ENCODE data around the gene POLR1C.
"Not testable (repeated sequence)": the region's sequence is repeated elsewhere in the genome, so short reads cannot be mapped to it uniquely, and the experiment has no call there.

The POLR1C gene

GRCh38 chr6:43516697-43517504, at the start of gene POLR1C, which contains the start of gene YIPF3:
POLR1C (plus strand) TSS chr6:43517089; CDS start chr6:43517110, 21 bp downstream.
YIPF3 (minus strand) TSS chr6:43516926; CDS start chr6:43516807, 119 bp downstream.
- DNase-seq = peak; percentile 100

GRCh38 chr6:43467265-43467664, 49.6 kb upstream of the POLR1C start:
- DNase-seq = not testable (repeated sequence)

- DNase-seq = no peak
These were observed 49.1 kb upstream of the POLR1C start for GRCh38 chr6:43467752-43468151.

GRCh38 chr6:43468240-43468639, 48.6 kb upstream of the POLR1C start:
- DNase-seq = no peak

- no peak for DNase-seq
These were observed 47.9 kb upstream of the POLR1C start for GRCh38 chr6:43468748-43469681.

GRCh38 chr6:43469947-43470346, 46.9 kb upstream of the POLR1C start:
- no peak for DNase-seq

- no peak for DNase-seq
These were observed 45.5 kb upstream of the POLR1C start for GRCh38 chr6:43471399-43471798.

GRCh38 chr6:43472515-43472914, 44.4 kb upstream of the POLR1C start:
- no peak for DNase-seq

GRCh38 chr6:43475516-43475915, 41.4 kb upstream of the POLR1C start:
- DNase-seq = no peak

- DNase-seq = peak; percentile 41
These were observed 40.1 kb upstream of the POLR1C start for GRCh38 chr6:43476746-43477145.

- peak; percentile 94 for DNase-seq
These were observed 39.5 kb upstream of the POLR1C start, which contains the start of gene TJAP1 for GRCh38 chr6:43477235-43478007. TJAP1 (plus strand) TSS chr6:43477570; CDS start chr6:43499002, 21,432 bp downstream.

GRCh38 chr6:43478008-43478372, 38.9 kb upstream of the POLR1C start:
- peak; percentile 22 for DNase-seq

- no peak for DNase-seq
These were observed 35.8 kb upstream of the POLR1C start for GRCh38 chr6:43481075-43481474.

GRCh38 chr6:43481591-43482236, 35.2 kb upstream of the POLR1C start:
- DNase-seq = no peak

- DNase-seq = no peak
These were observed 28.1 kb upstream of the POLR1C start for GRCh38 chr6:43488667-43489276.

- DNase-seq = no peak
These were observed 27.4 kb upstream of the POLR1C start for GRCh38 chr6:43489277-43490072.

- no peak for DNase-seq
These were observed 26.4 kb upstream of the POLR1C start for GRCh38 chr6:43490523-43490939.

- DNase-seq = no peak
These were observed 24.9 kb upstream of the POLR1C start for GRCh38 chr6:43491750-43492661.

- DNase-seq = no peak
These were observed 24.2 kb upstream of the POLR1C start for GRCh38 chr6:43492673-43493072.

- DNase-seq = no peak
These were observed 23.7 kb upstream of the POLR1C start for GRCh38 chr6:43493230-43493629.
